HL-60/S4 (cell line): ENCODE results near the gene ADGRG2.

Experiments used
- in situ Hi-C: fragments of 300-500 bp; cut with MboI; formaldehyde crosslinking; loops from 2 replicates; pipeline ENCODE4 v1.14.3; 2022; ENCODE audit warnings: low sequenced_read_pairs

The ADGRG2 gene

DNA sequence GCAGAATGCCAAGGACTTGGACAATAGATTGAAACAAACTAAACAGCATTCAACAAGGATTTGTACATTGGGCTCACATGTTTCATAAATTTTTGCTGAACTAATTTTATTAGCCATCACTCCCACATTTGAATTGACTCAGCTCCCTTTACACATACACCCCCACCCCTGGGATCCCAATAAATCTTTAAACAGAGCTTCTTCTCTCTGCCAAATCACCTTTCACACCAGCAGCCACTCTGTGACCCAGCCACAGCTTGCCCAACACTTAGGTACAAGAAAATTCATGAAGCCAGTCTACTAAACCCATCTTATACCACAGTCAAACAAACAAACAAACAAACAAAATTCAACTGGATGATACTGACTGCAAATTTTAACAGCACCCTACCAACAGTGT is 159.9 kb downstream of the ADGRG2 start:
- in situ Hi-C loops, result no loop called here

DNA sequence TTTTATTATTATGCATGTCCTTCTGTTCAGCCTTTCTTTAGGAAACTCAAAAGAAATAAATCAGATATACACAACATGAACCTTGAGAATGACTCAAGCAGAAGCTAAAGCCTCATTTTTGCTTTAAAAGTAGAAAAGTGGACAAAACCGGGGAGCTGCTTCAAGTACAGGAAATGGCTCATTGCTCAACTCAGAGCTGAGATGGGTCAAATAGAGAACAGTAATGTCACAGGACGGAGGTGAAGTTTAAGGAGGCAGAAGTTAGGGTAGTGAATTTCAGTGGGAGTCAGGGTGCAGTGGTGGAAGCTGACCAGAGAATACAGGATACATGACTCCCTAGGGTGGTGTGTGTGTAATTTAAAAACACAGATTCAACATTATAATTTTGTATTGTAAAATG is 160.6 kb downstream of the ADGRG2 start:
- in situ Hi-C loops, result no loop called here

DNA sequence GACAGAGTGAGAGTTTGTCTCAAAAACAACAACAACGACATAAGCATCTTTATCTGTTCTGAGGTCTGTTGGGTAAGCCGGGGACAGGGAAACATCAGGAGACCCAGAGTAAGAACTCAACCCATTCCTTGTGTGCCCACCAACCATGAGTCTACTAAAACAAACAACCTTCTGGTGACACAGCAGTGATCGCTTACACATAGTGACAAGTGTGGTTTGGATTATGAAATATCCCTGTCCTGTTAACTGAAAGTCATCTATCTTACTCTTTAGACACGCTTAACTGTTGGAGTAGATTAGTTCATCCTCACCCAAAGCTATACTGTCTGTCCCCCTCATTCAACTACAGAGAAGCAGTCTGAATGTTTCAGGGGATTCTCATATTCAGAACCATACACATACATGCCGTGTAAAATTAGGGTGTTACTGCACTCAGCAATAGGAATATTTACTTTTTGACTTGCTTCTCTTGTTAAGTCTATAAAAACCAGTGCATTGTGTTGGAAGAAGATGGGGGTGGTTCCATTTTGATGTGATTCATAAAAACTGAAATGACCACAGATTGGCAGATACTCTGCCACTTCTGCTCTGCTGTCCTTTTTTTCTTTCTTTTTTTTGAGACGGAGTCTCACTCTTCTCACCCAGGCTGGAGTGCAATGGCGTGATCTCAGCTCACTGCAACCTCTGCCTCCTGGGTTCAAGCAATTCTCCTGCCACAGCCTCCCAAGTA is 165.8 kb downstream of the ADGRG2 start:
- in situ Hi-C loops, result no loop called here

DNA sequence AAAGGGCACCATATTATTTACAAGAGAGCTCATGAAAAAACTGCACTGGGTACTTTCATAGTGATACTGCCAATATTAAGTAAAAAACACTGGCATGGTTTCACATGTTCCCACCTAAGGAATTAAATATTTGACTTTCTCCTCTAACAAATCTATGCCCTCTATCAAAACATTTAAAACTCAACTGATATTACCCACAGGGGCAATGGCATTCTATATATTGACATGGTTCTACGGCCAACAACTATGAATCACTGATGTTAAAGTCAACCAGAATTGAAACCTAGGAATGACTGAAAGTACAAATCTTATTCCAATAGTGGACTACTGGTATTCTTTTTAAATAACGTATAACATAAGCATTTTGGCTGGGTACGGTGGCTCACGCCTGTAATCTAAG is 166.6 kb downstream of the ADGRG2 start:
- in situ Hi-C loops, result no loop called here

DNA sequence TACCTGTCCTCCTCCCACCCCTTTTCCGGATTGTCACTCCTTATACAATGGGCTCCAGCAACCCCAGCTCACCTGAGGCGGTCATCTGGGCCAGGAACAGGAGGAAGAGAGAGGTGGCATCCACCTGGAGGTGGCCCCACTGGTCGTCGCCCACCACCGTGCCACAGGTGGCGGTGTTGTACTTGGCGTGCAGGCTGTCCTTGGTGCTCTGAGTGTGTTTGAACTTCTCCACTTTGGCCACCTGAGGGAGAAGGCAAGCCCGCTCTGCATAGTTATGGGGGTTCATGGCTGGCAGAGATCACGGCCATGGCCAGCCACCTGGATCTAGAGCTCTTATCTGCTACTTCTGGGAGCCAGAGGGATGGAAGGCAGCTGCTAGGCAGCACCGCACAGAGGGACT is 171.2 kb downstream of the ADGRG2 start:
- in situ Hi-C loops, result no loop called here

DNA sequence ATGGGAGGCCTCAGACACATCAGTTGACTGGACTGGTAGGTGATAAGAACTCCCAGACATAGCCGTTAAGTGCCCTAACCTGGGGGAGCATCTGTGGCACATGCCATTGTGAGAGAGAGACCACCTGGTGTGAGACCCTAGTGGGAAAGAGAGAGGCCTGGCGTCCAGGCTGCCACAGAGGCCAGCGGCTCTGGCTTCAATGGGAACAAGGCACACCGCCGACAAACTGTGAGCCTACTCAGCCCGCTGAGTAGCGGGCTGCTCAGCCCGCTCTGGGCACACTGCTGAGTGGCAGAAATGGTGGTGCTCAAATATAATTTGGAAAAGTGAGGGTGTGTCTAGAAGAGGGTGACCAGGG is 172.3 kb downstream of the ADGRG2 start:
- in situ Hi-C loops, result loop anchor here (25.0 kb wide), 1 partner anchor 387 kb away; the partner anchor contains the start of gene PDHA1

DNA sequence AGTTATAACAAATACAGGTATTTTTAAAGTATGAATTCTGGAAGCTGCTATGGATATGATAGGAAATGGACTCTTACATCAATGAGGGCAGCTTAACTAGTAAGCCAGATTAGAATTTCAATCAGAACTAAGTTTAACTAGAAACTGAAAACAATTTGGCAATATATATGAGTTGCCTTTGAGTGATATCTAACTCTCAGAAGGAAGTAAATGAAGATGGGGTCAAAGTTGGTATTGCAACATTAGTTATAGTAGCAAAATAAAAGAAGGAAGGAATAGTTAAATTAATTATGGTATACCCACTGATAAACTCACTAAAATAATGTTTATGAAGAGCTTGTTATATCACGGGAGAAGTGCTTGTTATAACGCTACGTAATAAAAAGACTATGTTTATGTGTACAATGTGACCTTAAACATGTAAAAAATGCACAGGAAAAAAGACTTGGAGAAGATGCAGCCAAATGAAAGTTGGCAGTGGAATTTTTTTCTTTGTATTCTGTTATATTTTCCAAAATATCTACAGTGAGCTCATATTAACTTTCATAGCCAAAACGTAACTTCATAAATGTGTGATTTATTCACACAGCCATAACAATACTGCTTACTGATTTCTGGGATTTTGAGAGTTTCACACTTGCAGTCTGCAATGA is 172.9 kb downstream of the ADGRG2 start:
- in situ Hi-C loops, result loop anchor here (25.0 kb wide), 1 partner anchor 388 kb away; the partner anchor contains the start of gene PDHA1

DNA sequence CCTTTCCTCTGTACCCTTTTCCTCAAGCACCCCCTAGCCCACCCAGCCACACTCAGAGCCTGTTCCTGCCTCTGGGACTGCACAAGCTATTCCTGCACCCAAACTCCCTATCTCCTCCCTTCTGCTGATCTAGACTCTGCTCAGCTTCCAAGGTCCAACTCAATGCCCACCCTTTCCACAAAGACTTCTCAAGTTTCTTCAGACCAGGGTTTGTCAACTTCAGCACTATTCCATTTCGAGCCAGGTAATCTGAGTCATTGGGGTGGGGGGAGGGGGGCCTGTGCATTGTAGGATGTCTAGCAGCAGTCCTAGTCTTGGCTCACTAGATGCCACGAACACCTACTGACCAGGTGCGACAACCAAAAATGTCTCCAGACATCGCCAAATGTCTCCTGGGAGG is 175.7 kb downstream of the ADGRG2 start:
- in situ Hi-C loops, result loop anchor here (25.0 kb wide), 1 partner anchor 391 kb away; the partner anchor contains the start of gene PDHA1

DNA sequence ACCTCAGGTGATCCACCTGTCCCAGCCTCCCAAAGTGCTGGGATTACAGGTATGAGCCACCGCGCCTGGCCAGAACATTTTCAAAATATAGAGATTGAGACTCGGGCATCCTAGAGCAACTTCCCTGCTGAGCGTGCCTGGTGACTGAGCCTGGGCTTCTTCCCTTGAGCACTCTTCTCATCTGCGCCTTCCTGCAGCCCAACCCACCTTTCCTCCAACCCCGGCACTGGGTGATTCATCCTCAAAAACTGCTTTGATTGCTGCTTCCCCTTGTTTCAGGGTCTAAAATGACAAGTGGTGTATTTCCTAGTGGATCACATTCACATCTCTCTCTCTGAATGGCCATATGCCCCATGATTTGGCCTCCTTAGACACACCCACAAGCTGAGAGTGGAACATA is 176.1 kb downstream of the ADGRG2 start:
- in situ Hi-C loops, result loop anchor here (25.0 kb wide), 1 partner anchor 391 kb away; the partner anchor contains the start of gene PDHA1

DNA sequence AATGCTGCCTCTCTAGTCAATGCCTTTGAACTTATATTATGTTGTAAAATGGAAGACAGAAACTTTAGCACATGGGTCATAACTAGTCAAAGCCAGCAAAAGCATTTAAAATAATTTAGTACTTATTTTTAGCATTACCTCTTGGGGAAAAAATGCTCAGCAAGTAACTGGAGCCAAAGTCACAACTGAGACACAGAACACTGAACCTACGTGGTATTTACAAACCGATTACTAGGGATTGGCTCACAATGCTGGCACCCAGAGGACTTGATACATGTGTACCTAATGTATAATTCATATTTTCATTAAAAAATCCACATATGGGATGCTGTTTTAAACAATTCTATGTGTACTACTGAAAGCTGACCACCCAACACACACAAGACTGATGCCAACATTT is 176.8 kb downstream of the ADGRG2 start:
- in situ Hi-C loops, result loop anchor here (25.0 kb wide), 1 partner anchor 392 kb away; the partner anchor contains the start of gene PDHA1

DNA sequence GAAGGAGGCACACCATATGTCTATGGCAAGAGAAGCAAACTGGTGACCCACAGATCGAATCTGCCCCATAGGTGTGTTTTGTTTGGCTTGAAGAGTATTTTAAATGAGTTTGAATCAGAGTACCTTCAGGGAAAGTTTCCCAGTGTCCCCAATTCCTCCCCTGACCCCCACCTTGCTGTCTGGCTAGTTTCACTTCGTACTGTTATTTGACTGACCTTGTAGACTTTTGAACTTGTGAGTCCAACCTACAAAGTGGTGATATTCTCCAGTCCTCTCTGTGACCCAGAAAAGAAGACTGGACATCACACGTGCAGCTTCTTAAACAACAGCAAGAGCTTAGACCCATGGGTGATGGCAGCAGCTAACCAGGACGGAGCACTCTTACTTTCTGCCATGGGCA is 177.8 kb downstream of the ADGRG2 start:
- in situ Hi-C loops, result loop anchor here (25.0 kb wide), 1 partner anchor 393 kb away; the partner anchor contains the start of gene PDHA1

DNA sequence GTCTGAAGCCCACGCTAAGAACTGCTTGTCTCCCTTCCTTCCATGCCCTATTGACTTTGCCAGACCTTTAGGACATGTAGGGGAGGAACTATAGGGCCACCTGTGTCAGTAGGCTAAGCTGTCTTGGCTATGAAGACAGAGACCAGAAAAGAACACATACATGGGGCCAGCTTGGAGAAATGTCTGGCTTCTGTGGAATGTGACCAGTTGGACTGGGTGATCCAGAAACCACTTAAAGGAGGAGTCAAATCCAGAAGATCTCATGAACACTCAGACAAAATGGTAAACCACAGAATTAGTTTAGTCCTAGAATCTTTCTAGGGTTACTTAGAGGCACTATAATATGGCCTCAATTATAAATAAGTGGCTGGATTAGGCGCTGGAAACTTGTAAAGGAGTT is 180.4 kb downstream of the ADGRG2 start:
- in situ Hi-C loops, result loop anchor here (25.0 kb wide), 1 partner anchor 395 kb away; the partner anchor contains the start of gene PDHA1
